Mesendoderm (in vitro differentiated cells): ENCODE data around the gene ADAM19.

Source experiments
- DNase-seq: peaks from one replicate; pipeline ENCODE4 v3.0.0; 2013
- H2AK5ac ChIP-seq: 2 replicates; pipeline ENCODE4 v1.6.1; 2013; ENCODE audit warnings: low read length, inconsistent platforms
- H2BK120ac ChIP-seq: 2 replicates; pipeline ENCODE4 v1.6.1; 2013; ENCODE audit warnings: low read depth, mild to moderate bottlenecking, low read length, moderate library complexity, mixed read lengths
- H2BK15ac ChIP-seq: replicated peaks from 2 replicates; pipeline ENCODE4 v1.6.1; 2013; ENCODE audit warnings: low read depth, mild to moderate bottlenecking, moderate library complexity
- H2BK5ac ChIP-seq: 2 replicates; pipeline ENCODE4 v1.6.1; 2013; ENCODE audit warnings: low read length, inconsistent platforms
- H3K18ac ChIP-seq: 2 replicates; pipeline ENCODE4 v1.6.1; 2013; ENCODE audit warnings: mild to moderate bottlenecking, low read length, mixed read lengths
- H3K23ac ChIP-seq: one replicate; pipeline ENCODE4 v1.6.1; 2013; ENCODE audit warnings: low read length
- H3K27ac ChIP-seq: 2 replicates; pipeline ENCODE4 v1.5.1; 2013; ENCODE audit warnings: low read depth, mild to moderate bottlenecking, inconsistent platforms, low read length, moderate library complexity
- H3K27me3 ChIP-seq: 2 replicates; pipeline ENCODE4 v1.6.1; 2013; ENCODE audit warnings: low read length, control low read depth, mild to moderate bottlenecking, inconsistent platforms; ENCODE audit not compliant: insufficient read depth, poor library complexity
- H3K36me3 ChIP-seq: 2 replicates; pipeline ENCODE4 v1.6.1; 2013; ENCODE audit warnings: low read length, inconsistent platforms; ENCODE audit not compliant: control insufficient read depth, insufficient read depth
- H3K4ac ChIP-seq: one replicate; pipeline ENCODE4 v1.6.1; 2013; ENCODE audit warnings: low read depth, mild to moderate bottlenecking, low read length, moderate library complexity
- H3K4me1 ChIP-seq: 2 replicates; pipeline ENCODE4 v1.6.1; 2013; ENCODE audit warnings: low read depth, low read length, inconsistent platforms; ENCODE audit not compliant: control insufficient read depth
- H3K4me2 ChIP-seq: 2 replicates; pipeline ENCODE4 v1.6.1; 2013; ENCODE audit warnings: low read length
- H3K4me3 ChIP-seq: 2 replicates; pipeline ENCODE4 v1.5.1; 2013; ENCODE audit warnings: mild to moderate bottlenecking, low read length
- H3K56ac ChIP-seq: one replicate; pipeline ENCODE4 v1.6.1; 2013; ENCODE audit warnings: low read length
- H3K79me1 ChIP-seq: 2 replicates; pipeline ENCODE4 v1.6.1; 2013; ENCODE audit warnings: low read length, inconsistent platforms
- H3K79me2 ChIP-seq: 2 replicates; pipeline ENCODE4 v1.6.1; 2013; ENCODE audit warnings: mild to moderate bottlenecking, low read length; ENCODE audit not compliant: control insufficient read depth, insufficient read depth
- H3K9ac ChIP-seq: 2 replicates; pipeline ENCODE4 v1.6.1; 2013; ENCODE audit warnings: low read length, inconsistent platforms
- H4K5ac ChIP-seq: one replicate; pipeline ENCODE4 v1.6.1; 2013; ENCODE audit warnings: low read length
- H4K8ac ChIP-seq: one replicate; pipeline ENCODE4 v1.6.1; 2013; ENCODE audit warnings: low read depth, mild to moderate bottlenecking, control low read depth, low read length, moderate library complexity
- WGBS: extraction: QIAGEN DNeasy Blood & Tissue Kit; methylation state at CpG from one replicate; pipeline ENCODE4 v1.1.7; 2013; ENCODE audit warnings: low lambda C conversion rate, missing lambda C conversion rate; ENCODE audit not compliant: insufficient coverage; ENCODE audit errors: extremely low coverage; 5-methylcytosine and 5-hydroxymethylcytosine counted together

Gene ADAM19

DNA sequence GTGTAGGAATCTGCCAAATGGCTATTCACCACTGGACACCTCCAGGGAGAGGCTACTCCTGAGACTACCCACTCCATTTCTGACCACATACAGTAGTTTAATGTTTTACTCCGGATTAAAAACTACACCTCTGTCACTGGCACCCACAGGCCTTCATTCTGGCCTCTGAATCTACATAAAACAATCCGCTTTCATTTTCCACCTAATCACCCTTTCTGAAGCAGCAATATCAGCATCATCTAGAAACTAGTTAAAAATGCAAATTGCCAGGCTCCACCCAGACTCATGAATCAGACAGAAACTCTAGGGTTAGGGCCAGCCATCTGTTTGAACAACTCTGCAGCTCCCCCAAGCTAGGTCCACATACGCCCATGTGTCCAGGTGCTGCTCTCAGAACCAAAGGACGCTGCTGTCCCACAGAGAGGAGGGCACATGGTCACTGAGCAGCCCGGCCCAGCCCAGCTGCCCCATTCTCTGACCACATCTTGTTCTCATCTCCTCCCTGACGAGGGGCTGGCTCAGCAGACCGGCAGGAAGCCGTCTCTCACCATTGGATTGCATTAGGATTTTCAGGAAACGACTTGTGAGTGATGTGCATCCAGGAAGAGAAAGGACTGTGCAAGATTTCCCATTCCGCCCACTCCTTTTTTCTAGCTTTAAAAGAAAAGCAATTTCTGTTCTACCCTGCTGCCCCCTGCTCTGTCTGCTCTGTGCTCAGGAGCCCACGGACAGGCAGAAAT is 34.7 kb downstream of the ADAM19 start:
- Histone ChIP-seq H2BK5ac (peak overlapping the region; percentile 79), H2AK5ac (no peak overlapping the region), H3K36me3 (peaks cover 14% of the 10 kb centered on the region), H3K4me2 (peak overlapping the region; percentile 30), H3K79me1 (peaks cover 36% of the 10 kb centered on the region), H3K27me3 (no peaks in the 10 kb centered on the region), H2BK15ac (peak overlapping the region; percentile 27), H3K4ac (peak overlapping the region; percentile 20), H4K8ac (no peak overlapping the region), H3K4me3 (no peak overlapping the region), H3K18ac (peak overlapping the region; percentile 96), H3K23ac (peak overlapping the region; percentile 12), H3K56ac (peak overlapping the region; percentile 51), H3K9ac (peak overlapping the region; percentile 42), H4K5ac (peak overlapping the region; percentile 18), H3K27ac (peak overlapping the region; percentile 78), H3K79me2 (peaks cover 82% of the 10 kb centered on the region), H2BK120ac (peak overlapping the region; percentile 70), H3K4me1 (peaks cover 34% of the 10 kb centered on the region)
- no CpG with 5 or more reads among the region's 11 CpGs for WGBS
- DNase-seq: peak; percentile 67

DNA sequence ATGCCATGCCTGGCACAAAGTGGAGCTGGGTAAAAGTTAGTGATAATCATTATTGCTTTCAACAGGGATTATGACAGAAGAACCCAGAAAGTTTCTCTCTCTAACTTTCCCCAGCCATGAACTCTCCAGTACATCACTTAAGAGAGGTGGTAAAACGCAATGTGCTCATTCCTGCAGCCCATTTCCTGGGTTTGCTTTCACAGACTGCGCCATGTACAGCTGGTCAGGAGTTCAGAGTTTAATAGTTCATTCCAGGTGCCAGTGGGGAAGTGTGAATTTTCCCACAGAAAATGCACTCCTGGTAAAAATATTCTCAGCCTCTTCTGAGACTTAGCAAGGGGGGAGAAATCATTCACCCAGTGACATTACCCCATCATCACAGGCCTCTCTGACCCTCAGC is 35.5 kb downstream of the ADAM19 start:
- Histone ChIP-seq H3K4me2 (no peak overlapping the region), H2AK5ac (no peak overlapping the region), H3K23ac (peak overlapping the region; percentile 26), H3K18ac (peak overlapping the region; percentile 96), H2BK5ac (no peak overlapping the region), H2BK120ac (no peak overlapping the region), H4K8ac (no peak overlapping the region), H3K9ac (peak overlapping the region; percentile 42), H3K27me3 (no peaks in the 10 kb centered on the region), H3K4me3 (no peak overlapping the region), H3K27ac (no peak overlapping the region), H2BK15ac (no peak overlapping the region), H3K4me1 (peaks cover 30% of the 10 kb centered on the region), H3K56ac (peak overlapping the region; percentile 28), H3K79me1 (peaks cover 34% of the 10 kb centered on the region), H4K5ac (no peak overlapping the region), H3K36me3 (peaks cover 13% of the 10 kb centered on the region), H3K79me2 (peaks cover 77% of the 10 kb centered on the region), H3K4ac (no peak overlapping the region)
- WGBS: no CpG with 5 or more reads among the region's 2 CpGs
- DNase-seq: no peak

DNA sequence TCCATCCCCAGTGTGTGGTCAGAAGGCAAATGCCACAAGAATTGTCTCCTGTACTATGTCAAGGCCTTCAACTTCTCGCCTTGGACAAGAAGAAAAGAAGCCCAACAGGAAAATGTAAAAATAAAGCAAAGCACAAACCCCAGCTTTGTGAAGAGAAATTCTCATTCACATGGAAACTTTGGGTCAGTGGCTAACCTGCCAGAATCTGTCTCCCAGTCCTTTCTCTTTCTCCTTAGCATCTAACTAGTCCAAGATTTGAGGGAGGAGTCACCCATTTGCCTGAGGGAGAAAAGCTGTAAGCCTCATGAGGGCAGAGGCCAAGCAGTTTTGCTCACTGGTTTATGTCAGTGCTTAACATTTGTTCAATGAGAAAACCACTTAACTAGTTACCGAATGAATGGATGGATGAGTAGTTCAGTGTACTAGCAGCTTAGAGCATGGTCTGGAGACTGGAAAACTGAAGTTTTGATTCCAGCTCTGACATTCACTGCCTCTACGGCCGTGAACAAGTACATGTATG is 36.0 kb downstream of the ADAM19 start:
- peak overlapping the region; percentile 25 for H3K18ac ChIP-seq
- H3K4ac ChIP-seq: no peak overlapping the region
- H3K4me1 ChIP-seq: peaks cover 24% of the 10 kb centered on the region
- peaks cover 77% of the 10 kb centered on the region for H3K79me2 ChIP-seq
- no peak for DNase-seq
- WGBS: no CpG with 5 or more reads among the region's 4 CpGs
- H4K8ac ChIP-seq: no peak overlapping the region
- H3K79me1 ChIP-seq: peaks cover 36% of the 10 kb centered on the region
- H2AK5ac ChIP-seq: no peak overlapping the region
- H3K27me3 ChIP-seq: no peaks in the 10 kb centered on the region
- H3K56ac ChIP-seq: no peak overlapping the region
- H2BK120ac ChIP-seq: no peak overlapping the region
- no peak overlapping the region for H2BK5ac ChIP-seq
- peaks cover 15% of the 10 kb centered on the region for H3K36me3 ChIP-seq
- H3K9ac ChIP-seq: no peak overlapping the region
- no peak overlapping the region for H4K5ac ChIP-seq
- H3K4me3 ChIP-seq: no peak overlapping the region
- no peak overlapping the region for H3K4me2 ChIP-seq
- no peak overlapping the region for H3K27ac ChIP-seq
- H3K23ac ChIP-seq: peak overlapping the region; percentile 26
- no peak overlapping the region for H2BK15ac ChIP-seq

DNA sequence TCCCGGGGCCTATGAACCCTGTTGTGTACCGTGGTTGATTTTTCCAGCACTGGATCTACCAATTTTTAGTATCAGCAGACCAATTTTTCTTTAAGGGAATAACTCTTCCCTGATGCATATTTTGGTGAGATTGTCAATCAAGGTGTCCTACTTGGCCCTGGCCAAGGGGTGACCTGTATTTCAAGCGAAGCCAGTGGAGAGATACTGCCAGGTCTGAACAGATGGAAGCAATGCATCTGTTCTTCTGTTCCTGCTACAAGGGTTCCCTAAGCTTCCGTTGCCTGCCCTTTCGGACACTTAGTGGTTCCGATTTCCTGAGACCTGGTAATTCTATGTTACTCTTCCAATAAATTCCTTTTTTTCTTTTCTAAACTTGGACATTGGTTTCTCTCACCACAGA is 37.3 kb downstream of the ADAM19 start:
- Histone ChIP-seq H3K4me3 (no peak overlapping the region), H4K5ac (no peak overlapping the region), H3K4me2 (no peak overlapping the region), H3K36me3 (peaks cover 15% of the 10 kb centered on the region), H2BK5ac (no peak overlapping the region), H3K79me2 (peaks cover 70% of the 10 kb centered on the region), H3K27ac (no peak overlapping the region), H3K4ac (no peak overlapping the region), H3K79me1 (peaks cover 37% of the 10 kb centered on the region), H3K56ac (no peak overlapping the region), H3K18ac (no peak overlapping the region), H2BK15ac (no peak overlapping the region), H3K4me1 (peaks cover 20% of the 10 kb centered on the region), H4K8ac (no peak overlapping the region), H3K9ac (no peak overlapping the region), H2AK5ac (no peak overlapping the region), H3K23ac (no peak overlapping the region), H2BK120ac (no peak overlapping the region), H3K27me3 (no peaks in the 10 kb centered on the region)
- WGBS: no CpG with 5 or more reads among the region's 6 CpGs
- DNase-seq: no peak

DNA sequence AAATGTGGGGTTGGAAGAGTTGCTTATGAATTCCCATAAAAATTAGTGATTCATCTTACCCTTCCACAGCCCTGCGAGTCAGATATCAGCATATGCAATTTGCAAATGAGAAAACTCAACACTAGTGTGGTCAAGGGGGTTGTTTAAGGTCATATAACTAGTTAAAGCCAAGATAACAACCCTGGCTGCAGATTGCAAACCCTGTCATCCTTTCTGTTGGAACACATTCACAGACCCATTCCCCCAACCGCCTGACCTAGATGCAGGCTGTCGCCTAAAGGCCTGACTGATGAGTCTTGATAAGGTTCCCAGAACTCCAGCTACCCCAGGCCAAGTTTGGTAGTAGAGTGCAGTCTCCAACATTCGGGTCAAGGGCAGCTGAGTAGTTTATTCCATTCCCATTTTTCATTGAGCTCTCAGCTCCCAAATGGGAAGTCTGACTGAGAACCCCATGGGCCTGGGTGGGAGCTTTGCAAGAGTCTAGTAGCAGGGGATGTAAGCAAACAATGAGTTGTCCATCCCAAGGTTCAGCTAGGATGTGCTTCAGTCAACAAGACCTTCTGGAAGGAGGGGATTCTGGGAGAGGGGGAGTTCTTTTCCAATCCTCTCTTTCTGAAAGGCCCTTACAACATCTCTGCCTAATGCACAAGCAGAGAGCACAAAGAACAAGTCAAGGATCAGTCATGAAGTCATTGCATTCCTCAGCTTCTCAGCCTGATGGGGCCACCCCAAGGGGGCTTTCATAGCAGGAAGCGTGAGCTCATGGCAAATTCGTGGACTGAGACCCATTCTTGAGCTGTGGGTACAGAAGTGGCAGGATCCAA is 40.3 kb downstream of the ADAM19 start:
- Histone ChIP-seq H3K23ac (no peak overlapping the region), H2AK5ac (no peak overlapping the region), H3K79me1 (peaks cover 59% of the 10 kb centered on the region), H3K56ac (no peak overlapping the region), H4K5ac (no peak overlapping the region), H3K4me2 (no peak overlapping the region), H3K36me3 (peaks cover 24% of the 10 kb centered on the region), H2BK120ac (no peak overlapping the region), H3K4me1 (peaks cover 6% of the 10 kb centered on the region), H3K79me2 (peaks cover 67% of the 10 kb centered on the region), H4K8ac (no peak overlapping the region), H3K4ac (no peak overlapping the region), H3K27me3 (no peaks in the 10 kb centered on the region), H3K4me3 (no peak overlapping the region), H3K27ac (no peak overlapping the region), H3K18ac (no peak overlapping the region), H2BK5ac (no peak overlapping the region), H2BK15ac (no peak overlapping the region), H3K9ac (no peak overlapping the region)
- no CpG with 5 or more reads among the region's 6 CpGs for WGBS
- DNase-seq: peak; percentile 64
